Measurements from ENCODE around the gene KTI12.
"Not testable (repeated sequence)": the region's sequence is repeated elsewhere in the genome, so short reads cannot be mapped to it uniquely, and the experiment has no call there.

The KTI12 gene

GRCh38 chr1:52008071-52008809 is 25.4 kb downstream of the KTI12 start:
- WGBS, 2 experiments: 93 to 95% methylated on average over 6 of the region's 7 CpGs
- H3K36me3 ChIP-seq (ENCODE audit: control insufficient read depth, insufficient read depth, low read length): no peaks in the 10 kb centered on the region
- H3K4me3 ChIP-seq (ENCODE audit: insufficient read depth, low read depth, low read length): no peak overlapping the region
- H3K27me3 ChIP-seq (ENCODE audit: control insufficient read depth, insufficient read depth, low read length, poor library complexity, severe bottlenecking): no peaks in the 10 kb centered on the region
- H3K4me1 ChIP-seq (ENCODE audit: control insufficient read depth, insufficient read depth, low read length): peaks cover 5% of the 10 kb centered on the region
- H3K27ac ChIP-seq (ENCODE audit: insufficient read depth, low read depth, low read length, poor library complexity, severe bottlenecking): no peak overlapping the region
- no peaks in the 10 kb centered on the region for H3K9me3 ChIP-seq (ENCODE audit: control insufficient read depth, low read length)

GRCh38 chr1:52007215-52008002 is 26.2 kb downstream of the KTI12 start:
- Histone ChIP-seq H3K9me3 (ENCODE audit: control insufficient read depth, low read length) (no peaks in the 10 kb centered on the region), H3K27me3 (ENCODE audit: control insufficient read depth, insufficient read depth, low read length, poor library complexity, severe bottlenecking) (no peaks in the 10 kb centered on the region), H3K4me1 (ENCODE audit: control insufficient read depth, insufficient read depth, low read length) (peaks cover 5% of the 10 kb centered on the region), H3K4me3 (ENCODE audit: insufficient read depth, low read depth, low read length) (no peak overlapping the region), H3K27ac (ENCODE audit: insufficient read depth, low read depth, low read length, poor library complexity, severe bottlenecking) (no peak overlapping the region), H3K36me3 (ENCODE audit: control insufficient read depth, insufficient read depth, low read length) (no peaks in the 10 kb centered on the region)
- 85 to 89% methylated on average over 5 of the region's 5 CpGs for WGBS, 2 experiments

GRCh38 chr1:52006081-52006553 is 27.5 kb downstream of the KTI12 start:
- H3K27ac ChIP-seq (ENCODE audit: insufficient read depth, low read depth, low read length, poor library complexity, severe bottlenecking): peak overlapping the region; percentile 31
- not testable (repeated sequence) for H3K4me3 ChIP-seq (ENCODE audit: insufficient read depth, low read depth, low read length)

DNA sequence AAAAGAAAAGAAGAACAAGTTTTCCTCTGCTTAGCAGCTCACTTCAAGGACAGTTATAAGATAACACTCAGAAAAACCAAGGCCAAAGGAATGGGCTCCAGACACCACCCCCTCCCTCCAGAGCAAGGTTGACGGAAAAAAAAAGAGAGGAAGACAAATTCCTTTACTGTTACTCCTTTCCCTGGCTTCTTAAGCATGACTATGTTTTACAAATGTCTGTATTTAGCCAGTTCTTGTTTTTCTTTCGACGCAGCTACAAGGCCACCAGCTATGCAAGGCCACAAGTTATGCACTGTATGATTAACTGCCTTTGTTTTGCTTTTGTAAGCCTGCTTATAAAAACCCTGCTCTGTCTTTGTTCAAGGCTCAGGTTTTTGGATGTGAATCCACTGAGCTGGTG is 28.1 kb downstream of the KTI12 start:
- not testable (repeated sequence) for H3K9me3 ChIP-seq (ENCODE audit: control insufficient read depth, low read length); H3K4me3 ChIP-seq (ENCODE audit: insufficient read depth, low read depth, low read length); H3K4me1 ChIP-seq (ENCODE audit: control insufficient read depth, insufficient read depth, low read length); H3K36me3 ChIP-seq (ENCODE audit: control insufficient read depth, insufficient read depth, low read length); H3K27me3 ChIP-seq (ENCODE audit: control insufficient read depth, insufficient read depth, low read length, poor library complexity, severe bottlenecking)
- WGBS, 2 experiments: 51% methylated on average over 3 of the region's 3 CpGs
- H3K27ac ChIP-seq (ENCODE audit: insufficient read depth, low read depth, low read length, poor library complexity, severe bottlenecking): peak overlapping the region; percentile 31

More at GRCh38 chr1:52006081-52006553, 27.5 kb downstream of the KTI12 start:
- 44 to 58% methylated on average over 2 of the region's 5 CpGs for WGBS, 2 experiments
- not testable (repeated sequence) for H3K27me3 ChIP-seq (ENCODE audit: control insufficient read depth, insufficient read depth, low read length, poor library complexity, severe bottlenecking); H3K4me1 ChIP-seq (ENCODE audit: control insufficient read depth, insufficient read depth, low read length); H3K9me3 ChIP-seq (ENCODE audit: control insufficient read depth, low read length); H3K36me3 ChIP-seq (ENCODE audit: control insufficient read depth, insufficient read depth, low read length)

GRCh38 chr1:52003877-52004276 is 29.7 kb downstream of the KTI12 start:
- WGBS, 2 experiments: 58 to 68% methylated on average over 3 to 4 of the region's 4 CpGs
- no peak overlapping the region for H3K27ac ChIP-seq (ENCODE audit: insufficient read depth, low read depth, low read length, poor library complexity, severe bottlenecking)
- H3K4me3 ChIP-seq (ENCODE audit: insufficient read depth, low read depth, low read length): no peak overlapping the region
- no peaks in the 10 kb centered on the region for H3K9me3 ChIP-seq (ENCODE audit: control insufficient read depth, low read length)
- no peaks in the 10 kb centered on the region for H3K36me3 ChIP-seq (ENCODE audit: control insufficient read depth, insufficient read depth, low read length)
- H3K27me3 ChIP-seq (ENCODE audit: control insufficient read depth, insufficient read depth, low read length, poor library complexity, severe bottlenecking): no peaks in the 10 kb centered on the region
- H3K4me1 ChIP-seq (ENCODE audit: control insufficient read depth, insufficient read depth, low read length): peaks cover 5% of the 10 kb centered on the region

DNA sequence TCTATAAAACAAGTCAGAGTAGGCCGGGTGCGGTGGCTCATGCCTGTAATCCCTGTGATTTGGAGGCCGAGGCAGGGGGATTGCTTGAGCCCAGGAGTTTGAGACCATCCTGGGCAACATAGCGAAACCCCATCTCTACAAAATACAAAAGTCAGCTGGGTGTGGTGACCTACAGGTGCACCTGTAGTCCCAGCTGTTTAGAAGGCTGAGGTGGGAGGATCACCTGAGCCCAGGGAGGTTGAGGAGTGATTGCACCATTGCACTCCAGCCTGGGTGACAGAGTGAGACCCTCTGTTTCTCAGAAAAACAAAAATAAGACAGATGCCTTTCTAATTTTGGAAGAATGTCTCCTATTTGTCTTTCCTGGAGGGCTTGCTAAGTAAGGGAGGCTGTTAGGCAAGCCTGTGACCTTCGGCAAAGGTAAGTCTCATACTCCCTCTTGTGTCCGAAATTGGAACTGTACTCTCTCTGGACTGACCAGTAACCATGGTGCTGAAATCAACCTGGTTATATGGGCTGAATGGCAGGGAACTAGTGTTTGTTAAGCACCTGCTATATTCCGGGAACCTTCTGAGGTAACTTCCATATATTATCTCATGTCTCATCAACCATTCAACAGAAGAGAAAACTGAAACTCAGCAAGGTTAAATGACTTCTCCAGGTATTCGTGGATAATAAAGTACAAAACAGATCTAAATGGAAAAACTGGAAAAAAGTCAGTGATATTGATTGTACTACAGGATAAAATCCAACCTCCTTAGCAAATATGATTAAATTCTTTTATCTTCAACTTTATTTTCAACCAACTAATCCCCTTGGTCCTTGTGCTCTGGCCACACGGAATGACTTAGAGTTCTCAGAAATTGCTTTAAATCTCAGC is 31.3 kb downstream of the KTI12 start:
- H3K4me3 ChIP-seq (ENCODE audit: insufficient read depth, low read depth, low read length): no peak overlapping the region
- H3K27ac ChIP-seq (ENCODE audit: insufficient read depth, low read depth, low read length, poor library complexity, severe bottlenecking): no peak overlapping the region
- no peaks in the 10 kb centered on the region for H3K36me3 ChIP-seq (ENCODE audit: control insufficient read depth, insufficient read depth, low read length)
- no peaks in the 10 kb centered on the region for H3K27me3 ChIP-seq (ENCODE audit: control insufficient read depth, insufficient read depth, low read length, poor library complexity, severe bottlenecking)
- H3K9me3 ChIP-seq (ENCODE audit: control insufficient read depth, low read length): no peaks in the 10 kb centered on the region
- H3K4me1 ChIP-seq (ENCODE audit: control insufficient read depth, insufficient read depth, low read length): peaks cover 2% of the 10 kb centered on the region
- 63% methylated on average over 8 to 9 of the region's 9 CpGs for WGBS, 2 experiments

DNA sequence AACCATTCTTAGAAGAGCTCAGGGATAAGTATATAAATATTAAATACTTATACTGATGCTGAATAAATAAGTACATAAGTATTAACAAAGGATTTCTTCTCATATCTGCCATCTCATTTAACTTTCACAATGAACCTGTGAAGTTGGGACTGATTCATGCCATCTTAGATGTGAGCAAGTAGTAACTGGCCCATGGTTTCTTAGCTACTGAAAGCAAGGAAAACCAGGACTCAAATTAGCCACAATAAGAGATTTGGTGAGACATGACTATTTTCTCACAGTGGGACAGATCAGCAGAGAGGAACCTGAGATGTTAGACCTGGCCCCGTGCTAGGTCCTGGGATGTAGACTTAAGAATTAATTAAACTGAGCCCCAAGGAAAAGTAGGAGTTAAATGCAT is 34.9 kb downstream of the KTI12 start:
- H3K4me1 ChIP-seq (ENCODE audit: control insufficient read depth, insufficient read depth, low read length): no peaks in the 10 kb centered on the region
- no peaks in the 10 kb centered on the region for H3K9me3 ChIP-seq (ENCODE audit: control insufficient read depth, low read length)
- no peak overlapping the region for H3K4me3 ChIP-seq (ENCODE audit: insufficient read depth, low read depth, low read length)
- WGBS, 2 experiments: 83 to 90% methylated on average over 1 of the region's 1 CpG
- H3K27me3 ChIP-seq (ENCODE audit: control insufficient read depth, insufficient read depth, low read length, poor library complexity, severe bottlenecking): no peaks in the 10 kb centered on the region
- H3K36me3 ChIP-seq (ENCODE audit: control insufficient read depth, insufficient read depth, low read length): no peaks in the 10 kb centered on the region
- H3K27ac ChIP-seq (ENCODE audit: insufficient read depth, low read depth, low read length, poor library complexity, severe bottlenecking): no peak overlapping the region

- WGBS, 2 experiments: 29 to 36% methylated on average over 5 of the region's 5 CpGs
- Histone ChIP-seq H3K27ac (ENCODE audit: insufficient read depth, low read depth, low read length, poor library complexity, severe bottlenecking) (no peak overlapping the region), H3K9me3 (ENCODE audit: control insufficient read depth, low read length) (no peaks in the 10 kb centered on the region), H3K4me1 (ENCODE audit: control insufficient read depth, insufficient read depth, low read length) (no peaks in the 10 kb centered on the region), H3K27me3 (ENCODE audit: control insufficient read depth, insufficient read depth, low read length, poor library complexity, severe bottlenecking) (no peaks in the 10 kb centered on the region), H3K36me3 (ENCODE audit: control insufficient read depth, insufficient read depth, low read length) (no peaks in the 10 kb centered on the region), H3K4me3 (ENCODE audit: insufficient read depth, low read depth, low read length) (no peak overlapping the region)
Measured at GRCh38 chr1:51997974-51998382, 35.6 kb downstream of the KTI12 start.

- 0 to 1% methylated on average over 46 of the region's 46 CpGs for WGBS, 2 experiments
- Histone ChIP-seq H3K9me3 (ENCODE audit: control insufficient read depth, low read length) (no peaks in the 10 kb centered on the region), H3K36me3 (ENCODE audit: control insufficient read depth, insufficient read depth, low read length) (no peaks in the 10 kb centered on the region), H3K27ac (ENCODE audit: insufficient read depth, low read depth, low read length, poor library complexity, severe bottlenecking) (no peak within 1 kb of the TSS), H3K27me3 (ENCODE audit: control insufficient read depth, insufficient read depth, low read length, poor library complexity, severe bottlenecking) (peaks cover 9% of the 10 kb centered on the region), H3K4me3 (ENCODE audit: insufficient read depth, low read depth, low read length) (peak within 1 kb of the TSS; percentile 72), H3K4me1 (ENCODE audit: control insufficient read depth, insufficient read depth, low read length) (no peaks in the 10 kb centered on the region)
Measured at GRCh38 chr1:51990478-51990965, 43.1 kb downstream of the KTI12 start, which contains the start of gene RAB3B. Gene RAB3B, minus strand, starts transcription at chr1:51990700. Its CDS starts 13,583 bp downstream, at chr1:51977117.
